Gastroesophageal sphincter (tissue), 3 donors: ENCODE data around the gene MMP26.

Source experiments
- EP300 ChIP-seq: sonication (generic); formaldehyde crosslinking; IDR thresholded peaks from one replicate; pipeline ENCODE4 v1.6.1; 2017; ENCODE audit warnings: antibody characterized with exemption, mild to moderate bottlenecking
- POLR2A ChIP-seq, 2 donors: fragments of 450-650 bp; IDR thresholded peaks; one replicate each; pipeline ENCODE4 v1.6.1; 2017; ENCODE audit warnings: antibody characterized with exemption in 2 of 2, mild to moderate bottlenecking in 2 of 2, moderate library complexity in 1 of 2
- POLR2AphosphoS5 ChIP-seq: sonication (generic); formaldehyde crosslinking; IDR thresholded peaks from one replicate; pipeline ENCODE4 v1.6.1; 2017; ENCODE audit warnings: antibody characterized with exemption
- TF ChIP-seq, protein P1 (sequence below), 4 experiments: fragments of 200-600 bp in 2 of 4; fragments of 450-650 bp in 2 of 4; sonication (generic) in 1 of 4; IDR thresholded peaks; one replicate each; pipeline ENCODE4 v1.5.1; 2017 to 2019; ENCODE audit warnings: antibody characterized with exemption in 4 of 4, mild to moderate bottlenecking in 2 of 4, moderate library complexity in 2 of 4

DNA sequence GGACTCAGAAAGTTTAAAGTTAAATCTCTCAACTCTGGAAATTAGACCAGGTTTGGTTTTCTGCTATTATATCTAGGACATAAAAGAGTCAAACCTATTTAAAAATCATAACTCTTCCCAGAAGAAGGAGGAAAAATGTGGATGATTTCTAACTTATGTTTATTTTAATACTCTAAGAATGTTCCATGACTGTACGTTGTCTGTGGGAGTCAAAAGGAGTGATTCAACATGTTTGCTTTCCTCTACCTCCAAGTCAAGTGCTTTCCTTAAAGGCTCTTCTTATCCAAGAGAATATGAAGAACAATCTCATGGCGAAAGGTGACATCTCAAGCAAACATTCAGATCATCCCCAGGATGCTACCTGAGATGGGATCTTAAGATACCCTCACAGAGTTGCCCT, 39.2 kb upstream of the MMP26 start:
- no peak for TF ChIP-seq POLR2AphosphoS5
- no peak for TF ChIP-seq POLR2A (IDR thresholded peaks at IDR 0.05)
- TF ChIP-seq, protein P1, sequence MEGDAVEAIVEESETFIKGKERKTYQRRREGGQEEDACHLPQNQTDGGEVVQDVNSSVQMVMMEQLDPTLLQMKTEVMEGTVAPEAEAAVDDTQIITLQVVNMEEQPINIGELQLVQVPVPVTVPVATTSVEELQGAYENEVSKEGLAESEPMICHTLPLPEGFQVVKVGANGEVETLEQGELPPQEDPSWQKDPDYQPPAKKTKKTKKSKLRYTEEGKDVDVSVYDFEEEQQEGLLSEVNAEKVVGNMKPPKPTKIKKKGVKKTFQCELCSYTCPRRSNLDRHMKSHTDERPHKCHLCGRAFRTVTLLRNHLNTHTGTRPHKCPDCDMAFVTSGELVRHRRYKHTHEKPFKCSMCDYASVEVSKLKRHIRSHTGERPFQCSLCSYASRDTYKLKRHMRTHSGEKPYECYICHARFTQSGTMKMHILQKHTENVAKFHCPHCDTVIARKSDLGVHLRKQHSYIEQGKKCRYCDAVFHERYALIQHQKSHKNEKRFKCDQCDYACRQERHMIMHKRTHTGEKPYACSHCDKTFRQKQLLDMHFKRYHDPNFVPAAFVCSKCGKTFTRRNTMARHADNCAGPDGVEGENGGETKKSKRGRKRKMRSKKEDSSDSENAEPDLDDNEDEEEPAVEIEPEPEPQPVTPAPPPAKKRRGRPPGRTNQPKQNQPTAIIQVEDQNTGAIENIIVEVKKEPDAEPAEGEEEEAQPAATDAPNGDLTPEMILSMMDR (IDR thresholded peaks at IDR 0.05): no peak
- TF ChIP-seq EP300: no peak
